ENCODE results near the gene SNX10.

GRCh38 chr7:26403640-26404039 is 112.0 kb downstream of the SNX10 start:
- TF ChIP-seq POLR2A (IDR thresholded peaks at IDR 0.05) (no peak), CTCF (IDR thresholded peaks at IDR 0.05) (no peak)

Data from adrenal gland (tissue), 5 donors.